Brain microvascular endothelial cell (primary cell): Measurements from ENCODE around the gene CFI.

Experiments
- DNase-seq: peaks from one replicate; pipeline ENCODE4 v3.0.0-alpha.2; 2020
- H3K27ac ChIP-seq: fragments of 250-450 bp; sonication (Bioruptor Pico); 2 replicates; pipeline ENCODE4 v1.5.1; 2020; ENCODE audit warnings: mild to moderate bottlenecking, moderate library complexity
- H3K27me3 ChIP-seq: fragments of 250-450 bp; sonication (Bioruptor Pico); replicated peaks from 2 replicates; pipeline ENCODE4 v1.5.1; 2020; ENCODE audit warnings: mild to moderate bottlenecking
- H3K36me3 ChIP-seq: fragments of 250-450 bp; sonication (Bioruptor Pico); replicated peaks from 2 replicates; pipeline ENCODE4 v1.5.1; 2020; ENCODE audit warnings: mild to moderate bottlenecking
- H3K4me3 ChIP-seq: 2 replicates; pipeline ENCODE4 v1.5.1; 2011; ENCODE audit warnings: low read depth, mild to moderate bottlenecking, control low read depth, low read length, moderate library complexity
- CTCF ChIP-seq: IDR thresholded peaks from 2 replicates; pipeline ENCODE4 v1.5.1; 2011; ENCODE audit warnings: low read depth, mild to moderate bottlenecking, moderate library complexity, low read length, control low read depth, inconsistent platforms; ENCODE audit errors: missing control alignments
- in situ Hi-C: cut with HindIII; loops from 2 replicates; pipeline ENCODE4 v1.10.0; 2017; ENCODE audit warnings: low sequenced_read_pairs, low pct_ligation_motif_present

Gene CFI

GRCh38 chr4:109691411-109691920 is 110.3 kb downstream of the CFI start:
- H3K4me3 ChIP-seq, result no peak overlapping the region
- H3K27ac ChIP-seq, result no peak overlapping the region
- DNase-seq, result no peak
- H3K36me3 ChIP-seq, result peaks cover 7% of the 10 kb centered on the region
- H3K27me3 ChIP-seq, result no peaks in the 10 kb centered on the region
- in situ Hi-C loops, result no loop called here
- no peak for TF ChIP-seq CTCF
